Type B pancreatic cell (in vitro differentiated cells): ENCODE results near the gene CYFIP2. TPM values are rescaled to one million over a fixed set of nuclear protein-coding genes. Genes with fewer than 3 reads are reported as not detected.

Experiments used
- DNase-seq: peaks from one replicate; pipeline ENCODE4 v3.0.0; 2021; ENCODE audit warnings: mixed read lengths; ENCODE audit not compliant: unreplicated experiment; ENCODE audit errors: extremely low spot score
- H3K27ac Mint-ChIP-seq: 2 replicates; pipeline ENCODE4 v1.8.0; 2021; ENCODE audit warnings: mild to moderate bottlenecking, mixed read lengths
- H3K27me3 Mint-ChIP-seq: 2 replicates; pipeline ENCODE4 v1.8.0; 2021; ENCODE audit warnings: mixed read lengths
- H3K36me3 Mint-ChIP-seq: 2 replicates; pipeline ENCODE4 v1.8.0; 2021; ENCODE audit warnings: mixed read lengths
- H3K4me1 Mint-ChIP-seq: one replicate; pipeline ENCODE4 v1.8.0; 2021; ENCODE audit warnings: mixed read lengths; ENCODE audit not compliant: unreplicated experiment
- H3K4me3 Mint-ChIP-seq: 2 replicates; pipeline ENCODE4 v1.8.0; 2021; ENCODE audit warnings: mild to moderate bottlenecking, mixed read lengths
- H3K9me3 Mint-ChIP-seq: 2 replicates; pipeline ENCODE4 v1.8.0; 2021; ENCODE audit warnings: mixed read lengths
- total RNA-seq: library from RNA; stranded (reverse); gene quantifications from 2 replicates; pipeline ENCODE4 v1.2.1, GENCODE V29; 2021; ENCODE audit warnings: low replicate concordance
- TF ChIP-seq, protein P1 (sequence below): fragments of 200-600 bp; sonication (generic); conservative IDR thresholded peaks from 2 replicates; pipeline ENCODE4 v1.5.0; 2021; ENCODE audit warnings: antibody characterized with exemption, mild to moderate bottlenecking

The CYFIP2 gene
- total RNA-seq, 1 donor from 2014 or later = 61.4 TPM

GRCh38 chr5:157269761-157270272, 3.9 kb downstream of the CYFIP2 start:
- H3K36me3 Mint-ChIP-seq = peaks cover 3% of the 10 kb centered on the region
- H3K9me3 Mint-ChIP-seq = peaks cover 4% of the 10 kb centered on the region
- H3K4me1 Mint-ChIP-seq = peaks cover 24% of the 10 kb centered on the region
- H3K27ac Mint-ChIP-seq = no peak overlapping the region
- TF ChIP-seq, protein P1, sequence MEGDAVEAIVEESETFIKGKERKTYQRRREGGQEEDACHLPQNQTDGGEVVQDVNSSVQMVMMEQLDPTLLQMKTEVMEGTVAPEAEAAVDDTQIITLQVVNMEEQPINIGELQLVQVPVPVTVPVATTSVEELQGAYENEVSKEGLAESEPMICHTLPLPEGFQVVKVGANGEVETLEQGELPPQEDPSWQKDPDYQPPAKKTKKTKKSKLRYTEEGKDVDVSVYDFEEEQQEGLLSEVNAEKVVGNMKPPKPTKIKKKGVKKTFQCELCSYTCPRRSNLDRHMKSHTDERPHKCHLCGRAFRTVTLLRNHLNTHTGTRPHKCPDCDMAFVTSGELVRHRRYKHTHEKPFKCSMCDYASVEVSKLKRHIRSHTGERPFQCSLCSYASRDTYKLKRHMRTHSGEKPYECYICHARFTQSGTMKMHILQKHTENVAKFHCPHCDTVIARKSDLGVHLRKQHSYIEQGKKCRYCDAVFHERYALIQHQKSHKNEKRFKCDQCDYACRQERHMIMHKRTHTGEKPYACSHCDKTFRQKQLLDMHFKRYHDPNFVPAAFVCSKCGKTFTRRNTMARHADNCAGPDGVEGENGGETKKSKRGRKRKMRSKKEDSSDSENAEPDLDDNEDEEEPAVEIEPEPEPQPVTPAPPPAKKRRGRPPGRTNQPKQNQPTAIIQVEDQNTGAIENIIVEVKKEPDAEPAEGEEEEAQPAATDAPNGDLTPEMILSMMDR = no peak
- no peak for DNase-seq
- H3K27me3 Mint-ChIP-seq = peaks cover 9% of the 10 kb centered on the region
- no peak overlapping the region for H3K4me3 Mint-ChIP-seq

DNA sequence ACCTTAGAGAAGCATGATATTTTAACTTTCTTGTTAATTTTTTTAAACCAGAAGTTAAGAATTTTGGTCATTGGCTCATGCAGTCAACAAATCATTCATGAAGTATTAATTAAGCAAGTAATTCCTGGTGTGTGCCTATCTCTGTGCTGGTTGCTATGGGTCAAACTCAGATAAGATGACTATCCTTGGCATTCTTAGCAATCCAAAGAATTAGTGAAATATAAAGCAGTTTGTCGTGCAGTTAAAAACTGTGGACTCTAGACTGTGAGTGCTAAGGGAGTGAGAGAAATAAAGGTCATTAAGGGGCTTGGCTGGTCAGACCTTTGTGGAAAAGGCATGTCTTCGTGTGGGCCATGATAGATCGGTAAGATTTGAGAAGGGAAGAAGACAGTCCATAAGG, 4.8 kb downstream of the CYFIP2 start:
- TF ChIP-seq, protein P1 = no peak
- Mint-ChIP-seq H3K9me3 (peaks cover 4% of the 10 kb centered on the region), H3K4me1 (peaks cover 24% of the 10 kb centered on the region)

GRCh38 chr5:157271740-157272271, 5.9 kb downstream of the CYFIP2 start:
- Mint-ChIP-seq H3K27me3 (peaks cover 6% of the 10 kb centered on the region), H3K4me1 (peaks cover 24% of the 10 kb centered on the region), H3K36me3 (peaks cover 3% of the 10 kb centered on the region), H3K9me3 (peaks cover 4% of the 10 kb centered on the region), H3K4me3 (no peak overlapping the region), H3K27ac (no peak overlapping the region)
- TF ChIP-seq, protein P1 = no peak
- no peak for DNase-seq

More for the DNA sequence above, 4.8 kb downstream of the CYFIP2 start:
- H3K27ac Mint-ChIP-seq = no peak overlapping the region
- DNase-seq = no peak
- peaks cover 6% of the 10 kb centered on the region for H3K27me3 Mint-ChIP-seq
- H3K4me3 Mint-ChIP-seq = no peak overlapping the region
- H3K36me3 Mint-ChIP-seq = peaks cover 3% of the 10 kb centered on the region

DNA sequence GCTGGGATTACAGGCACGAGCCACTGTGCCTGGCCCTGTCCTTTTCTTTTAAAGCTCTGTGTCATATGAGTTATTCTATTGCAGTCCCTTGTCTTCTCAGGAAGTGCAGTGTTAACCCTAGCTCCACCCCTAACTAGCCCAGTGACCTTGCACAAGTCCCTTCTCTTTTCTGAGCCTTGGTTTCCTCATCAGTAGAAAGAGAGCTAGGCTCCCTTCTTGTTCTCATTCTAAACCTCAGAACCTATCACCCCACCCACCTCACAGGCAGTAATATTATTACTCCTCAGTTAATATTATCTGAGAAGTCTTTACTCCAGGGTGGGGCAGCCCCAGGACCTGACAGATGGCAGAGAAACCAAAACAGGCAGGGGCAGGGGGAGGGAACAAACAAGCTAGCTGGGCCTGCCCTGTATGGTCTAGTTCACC, 7.2 kb downstream of the CYFIP2 start:
- no peak for DNase-seq
- Mint-ChIP-seq H3K27ac (no peak overlapping the region), H3K27me3 (no peaks in the 10 kb centered on the region), H3K4me3 (no peak overlapping the region), H3K9me3 (peaks cover 4% of the 10 kb centered on the region), H3K4me1 (peaks cover 15% of the 10 kb centered on the region), H3K36me3 (peaks cover 3% of the 10 kb centered on the region)
- TF ChIP-seq, protein P1 = no peak

DNA sequence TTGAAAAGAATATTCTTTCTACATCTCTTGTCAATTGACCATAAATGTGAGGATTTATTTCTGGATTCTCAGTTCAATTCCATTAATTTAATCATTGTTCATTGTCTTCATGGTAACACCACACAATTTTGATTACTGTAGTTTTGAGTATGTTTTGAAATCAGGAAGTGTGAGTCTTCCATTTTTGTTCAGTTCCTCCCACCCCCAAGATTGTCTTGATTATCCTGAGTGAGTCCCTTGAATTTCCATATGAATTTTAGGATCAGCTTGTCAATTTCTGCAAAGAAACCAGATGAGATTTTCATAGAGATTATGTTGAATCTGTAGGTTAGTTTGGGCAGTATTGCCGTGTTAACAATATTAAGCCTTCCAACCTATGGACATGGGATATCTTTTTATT, 9.5 kb downstream of the CYFIP2 start:
- peaks cover 6% of the 10 kb centered on the region for H3K4me1 Mint-ChIP-seq
- no peak for DNase-seq
- H3K9me3 Mint-ChIP-seq = peaks cover 4% of the 10 kb centered on the region
- H3K36me3 Mint-ChIP-seq = peaks cover 3% of the 10 kb centered on the region
- H3K27ac Mint-ChIP-seq = no peak overlapping the region
- no peak overlapping the region for H3K4me3 Mint-ChIP-seq
- TF ChIP-seq, protein P1 = no peak
- no peaks in the 10 kb centered on the region for H3K27me3 Mint-ChIP-seq
